Gastrocnemius medialis (tissue), 4 donors: ENCODE results near the gene CACNA1C. TPM values are rescaled to one million over a fixed set of nuclear protein-coding genes. Genes with fewer than 3 reads are reported as not detected.

ENCODE experiments used
- ATAC-seq, 2 donors: fragments of 150-250 bp; one replicate each; pipeline ENCODE4 v1.9.1; 2016
- DNase-seq, 2 donors: peaks; one replicate each; pipeline ENCODE4 v3.0.0-alpha.2; 2019
- H3K27ac ChIP-seq, 4 donors: fragments of 200-600 bp; sonication (generic); 1 replicate in 1 of 4; 2 replicates in 3 of 4; pipeline ENCODE4 v1.5.1; 2016 to 2018; ENCODE audit warnings: mild to moderate bottlenecking in 2 of 4, moderate library complexity in 1 of 4
- H3K27me3 ChIP-seq, 3 donors: fragments of 200-600 bp; sonication (generic) in 2 of 3; 1 replicate in 1 of 3; 2 replicates in 2 of 3; pipeline versions ENCODE4 v1.5.1 to v1.6.0; 2016 to 2019; ENCODE audit warnings: mild to moderate bottlenecking in 1 of 3, moderate library complexity in 1 of 3
- H3K36me3 ChIP-seq, 2 donors: fragments of 200-600 bp; sonication (generic) in 1 of 2; one replicate each; pipeline ENCODE4 v1.5.1; 2017 to 2018
- H3K4me1 ChIP-seq, 2 donors: fragments of 200-600 bp; sonication (generic) in 1 of 2; one replicate each; pipeline ENCODE4 v1.5.1; 2016 to 2017; ENCODE audit warnings: mild to moderate bottlenecking in 2 of 2
- H3K4me3 ChIP-seq, 4 donors: fragments of 200-600 bp; sonication (generic) in 3 of 4; 1 replicate in 1 of 4; 2 replicates in 3 of 4; pipeline ENCODE4 v1.5.1; 2016 to 2019; ENCODE audit warnings: mild to moderate bottlenecking in 2 of 4
- H3K9me3 ChIP-seq, 3 donors: fragments of 200-600 bp; sonication (generic) in 2 of 3; 1 replicate in 1 of 3; 2 replicates in 2 of 3; pipeline ENCODE4 v1.5.1; 2016 to 2019
- CTCF ChIP-seq, 5 experiments: fragments of 450-650 bp in 3 of 5; fragments of 200-600 bp in 2 of 5; sonication (generic) in 2 of 5; IDR thresholded peaks in 4 of 5; conservative IDR thresholded peaks in 1 of 5; 1 replicate in 4 of 5; 2 replicates in 1 of 5; pipeline ENCODE4 v1.5.1; 2016 to 2019; ENCODE audit warnings: antibody characterized with exemption in 5 of 5, mild to moderate bottlenecking in 3 of 5, moderate library complexity in 3 of 5
- POLR2A ChIP-seq, 2 donors: fragments of 450-650 bp; IDR thresholded peaks; one replicate each; pipeline ENCODE4 v1.6.1; 2017; ENCODE audit warnings: antibody characterized with exemption in 2 of 2, mild to moderate bottlenecking in 2 of 2, moderate library complexity in 2 of 2
- in situ Hi-C, 4 donors: fragments of 200-750 bp; cut with MboI; loops; one replicate each; pipeline versions ENCODE4 v1.15.0 to v1.8.0; 2017; ENCODE audit warnings: low sequenced_read_pairs in 4 of 4
- intact Hi-C: fragments of 100-400 bp; cut with DNase I; formaldehyde crosslinking; loops from one replicate; pipeline ENCODE4 v1.15.1; 2023; ENCODE audit warnings: low total_unique reads
- total RNA-seq, 4 donors: library from RNA; depleted of rRNA; stranded (reverse); fragments of >200 nt; gene quantifications; one replicate each; pipeline versions ENCODE4 v1.1.0 to v1.2.3, GENCODE V29; 2016

Gene CACNA1C
- total RNA-seq, 4 donors from 2014 or later: 0.80 to 1.8 (median 0.91) TPM

DNA sequence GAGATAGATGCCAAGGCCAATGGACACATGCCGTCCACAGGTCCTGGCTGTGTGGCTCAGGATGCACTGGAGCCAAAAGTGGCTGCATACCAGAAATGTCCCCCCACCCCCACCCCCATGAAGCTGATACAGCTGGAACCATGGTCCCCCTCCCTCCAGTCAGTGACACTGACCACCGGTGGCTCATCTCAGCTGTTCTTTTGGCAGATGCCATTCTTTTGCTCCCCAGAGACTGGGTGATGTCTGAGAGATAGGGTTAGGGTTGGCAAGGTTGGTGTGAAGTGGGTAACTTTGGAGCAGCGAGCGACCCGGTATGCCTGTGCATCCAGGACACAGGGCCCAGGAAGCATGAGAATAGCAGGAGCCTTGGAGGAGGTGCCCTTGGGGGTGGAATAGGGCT, 285.6 kb downstream of the CACNA1C start:
- Histone ChIP-seq H3K27ac (no peak overlapping the region), H3K4me3 (no peak overlapping the region), H3K4me1 (peaks cover 43 to 59% of the 10 kb centered on the region in 2 donors), H3K36me3 (no peaks in the 10 kb centered on the region), H3K27me3 (no peaks in the 10 kb centered on the region), H3K9me3 (no peaks in the 10 kb centered on the region)
- no peak for DNase-seq
- in situ Hi-C loops (no loop called here), intact Hi-C loops (no loop called here)
- ATAC-seq: no peak
- no peak for TF ChIP-seq CTCF (IDR thresholded peaks at IDR 0.05 in 4 of 5, conservative IDR thresholded peaks at IDR 0.05 in 1 of 5)
- TF ChIP-seq POLR2A (IDR thresholded peaks at IDR 0.05): no peak

GRCh38 chr12:2338991-2339431, 286.2 kb downstream of the CACNA1C start:
- in situ Hi-C loops: no loop called here
- intact Hi-C loops: no loop called here
- H3K27me3 ChIP-seq: no peaks in the 10 kb centered on the region
- TF ChIP-seq CTCF (IDR thresholded peaks at IDR 0.05 in 4 of 5, conservative IDR thresholded peaks at IDR 0.05 in 1 of 5): no peak
- no peak for TF ChIP-seq POLR2A (IDR thresholded peaks at IDR 0.05)
- no peak for ATAC-seq
- no peak for DNase-seq
- H3K4me1 ChIP-seq: peaks cover 43 to 59% of the 10 kb centered on the region in 2 donors
- H3K36me3 ChIP-seq: no peaks in the 10 kb centered on the region
- no peak overlapping the region for H3K4me3 ChIP-seq
- H3K27ac ChIP-seq: no peak overlapping the region
- H3K9me3 ChIP-seq: no peaks in the 10 kb centered on the region

DNA sequence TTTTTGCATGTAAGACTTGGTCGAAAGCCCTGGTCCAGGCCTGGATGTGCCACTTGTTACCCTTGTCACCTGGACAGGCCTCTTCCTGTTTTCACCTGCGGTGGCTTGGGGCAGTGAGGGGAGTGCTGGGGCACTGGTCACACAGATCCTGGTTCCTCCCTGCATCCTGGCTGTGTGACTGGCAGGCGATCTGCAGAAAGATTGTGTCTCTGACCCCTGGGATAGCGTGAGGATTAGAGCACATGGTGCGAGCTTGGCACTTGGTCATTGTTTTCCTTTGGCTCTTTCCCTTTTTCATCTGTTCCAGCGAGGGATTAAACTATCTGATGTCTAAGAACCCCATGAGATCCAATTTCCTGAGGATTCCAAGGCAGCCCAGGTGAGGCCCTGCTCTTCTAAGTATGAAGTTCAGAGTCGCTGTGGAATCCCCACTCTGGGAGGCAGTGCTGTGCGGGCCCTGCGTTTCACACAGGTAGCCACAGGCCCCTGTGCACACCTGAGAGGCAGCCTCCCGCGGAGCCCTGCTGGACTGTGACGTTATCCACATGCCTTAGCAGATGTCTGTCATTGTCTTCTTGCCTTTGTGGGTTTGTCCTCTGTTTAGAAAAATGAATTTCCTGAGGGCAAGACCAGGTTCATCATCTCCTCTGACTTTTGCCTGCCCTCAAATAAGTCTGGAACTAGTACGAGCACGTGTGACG, 288.4 kb downstream of the CACNA1C start:
- TF ChIP-seq POLR2A (IDR thresholded peaks at IDR 0.05) (no peak), CTCF (IDR thresholded peaks at IDR 0.05 in 4 of 5, conservative IDR thresholded peaks at IDR 0.05 in 1 of 5) (no peak)
- Histone ChIP-seq H3K4me3 (no peak overlapping the region), H3K27me3 (no peaks in the 10 kb centered on the region), H3K27ac (peak overlapping the region; percentile 45 to 69 (median 64)), H3K9me3 (no peaks in the 10 kb centered on the region), H3K4me1 (peaks cover 35 to 45% of the 10 kb centered on the region in 2 donors), H3K36me3 (no peaks in the 10 kb centered on the region)
- ATAC-seq: peak; percentile 43 to 71
- intact Hi-C loops: no loop called here
- in situ Hi-C loops: no loop called here
- peak in 1 of 2 donors; percentile 46 for DNase-seq

DNA sequence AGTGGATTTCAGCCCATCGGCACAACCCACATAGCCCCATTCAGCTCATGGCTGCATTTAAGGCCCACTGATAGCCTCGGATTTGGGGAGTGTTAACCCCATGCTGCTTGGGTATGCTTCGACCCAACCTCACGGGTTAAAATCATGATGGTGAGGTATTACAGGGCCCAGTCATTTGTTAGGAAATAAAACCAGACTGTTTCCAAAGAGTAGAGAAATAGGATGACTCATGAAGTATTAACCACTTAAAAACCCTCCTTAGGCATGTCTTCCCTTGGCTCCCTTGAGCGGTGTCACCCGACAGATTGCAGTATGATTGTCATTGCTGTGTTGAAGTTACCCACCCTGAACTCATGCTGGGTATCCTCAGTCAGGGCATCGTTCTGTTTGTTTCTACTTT, 289.1 kb downstream of the CACNA1C start:
- intact Hi-C loops: no loop called here
- in situ Hi-C loops: no loop called here
- peak; percentile 68 to 89 for ATAC-seq
- TF ChIP-seq CTCF (IDR thresholded peaks at IDR 0.05 in 4 of 5, conservative IDR thresholded peaks at IDR 0.05 in 1 of 5) (no peak), POLR2A (IDR thresholded peaks at IDR 0.05) (no peak)
- H3K9me3 ChIP-seq: no peaks in the 10 kb centered on the region
- H3K36me3 ChIP-seq: no peaks in the 10 kb centered on the region
- peak in 1 of 2 donors; percentile 55 for DNase-seq
- peaks cover 30 to 39% of the 10 kb centered on the region in 2 donors for H3K4me1 ChIP-seq
- H3K27me3 ChIP-seq: no peaks in the 10 kb centered on the region
- peak overlapping the region; percentile 45 to 69 (median 64) for H3K27ac ChIP-seq
- H3K4me3 ChIP-seq: no peak overlapping the region
